ENCODE results near the gene KLF13.

The KLF13 gene

DNA sequence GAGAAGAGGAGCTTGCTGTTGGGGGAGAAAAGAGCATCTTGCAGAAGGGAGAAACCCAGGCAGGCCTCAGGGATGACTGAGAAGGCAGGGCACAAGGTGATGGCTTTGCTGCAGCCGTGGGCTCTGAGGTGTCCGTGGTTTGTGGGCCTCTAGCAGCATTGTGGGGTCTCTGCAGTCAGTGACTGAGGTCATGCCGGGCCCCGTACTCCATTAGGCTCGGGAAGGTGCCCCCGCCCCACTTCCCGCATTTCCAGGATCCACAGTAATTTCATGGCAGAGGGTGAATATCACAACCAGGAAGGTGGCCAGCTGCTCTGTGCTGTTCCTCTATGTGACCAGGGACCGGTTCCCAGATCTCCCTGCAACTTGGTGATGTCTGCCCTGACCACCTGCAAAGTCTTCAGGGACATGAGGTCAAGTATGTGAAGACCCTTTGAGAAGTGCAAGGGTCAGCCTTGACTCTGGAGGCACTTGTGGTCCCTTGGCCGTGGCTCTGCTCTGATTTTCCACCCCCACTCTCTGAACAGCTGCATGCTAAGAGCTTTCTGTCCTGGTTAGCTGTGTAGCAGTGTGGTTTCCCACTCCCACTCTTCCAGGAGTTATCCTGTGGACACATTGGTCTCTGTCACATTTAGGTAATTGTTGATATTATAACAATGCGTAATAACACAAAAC lies 3.6 kb downstream of the KLF13 start:
- Mint-ChIP-seq H3K27me3 (ENCODE audit: low read depth) (no peaks in the 10 kb centered on the region), H3K9me3 (no peaks in the 10 kb centered on the region), H3K4me1 (ENCODE audit: low read depth) (peaks cover 62% of the 10 kb centered on the region), H3K4me3 (peak overlapping the region; percentile 96), H3K27ac (peak overlapping the region; percentile 95), H3K36me3 (ENCODE audit: low read depth) (peaks cover 38% of the 10 kb centered on the region)

GRCh38 chr15:31330836-31331235 lies 4.2 kb downstream of the KLF13 start:
- peaks cover 38% of the 10 kb centered on the region for H3K36me3 Mint-ChIP-seq (ENCODE audit: low read depth)
- H3K4me1 Mint-ChIP-seq (ENCODE audit: low read depth), result peaks cover 65% of the 10 kb centered on the region
- H3K27me3 Mint-ChIP-seq (ENCODE audit: low read depth), result no peaks in the 10 kb centered on the region
- H3K4me3 Mint-ChIP-seq, result peak overlapping the region; percentile 96
- no peaks in the 10 kb centered on the region for H3K9me3 Mint-ChIP-seq
- H3K27ac Mint-ChIP-seq, result peak overlapping the region; percentile 95

- Mint-ChIP-seq H3K4me3 (peak overlapping the region; percentile 96), H3K4me1 (ENCODE audit: low read depth) (peaks cover 70% of the 10 kb centered on the region), H3K27ac (peak overlapping the region; percentile 73), H3K9me3 (no peaks in the 10 kb centered on the region), H3K27me3 (ENCODE audit: low read depth) (no peaks in the 10 kb centered on the region), H3K36me3 (ENCODE audit: low read depth) (peaks cover 38% of the 10 kb centered on the region)
Observed at GRCh38 chr15:31331389-31331788, 4.8 kb downstream of the KLF13 start.

- Mint-ChIP-seq H3K27ac (peak overlapping the region; percentile 73), H3K27me3 (ENCODE audit: low read depth) (no peaks in the 10 kb centered on the region), H3K36me3 (ENCODE audit: low read depth) (peaks cover 38% of the 10 kb centered on the region), H3K4me1 (ENCODE audit: low read depth) (peaks cover 77% of the 10 kb centered on the region), H3K9me3 (no peaks in the 10 kb centered on the region), H3K4me3 (peak overlapping the region; percentile 96)
Observed at GRCh38 chr15:31332020-31332680, 5.5 kb downstream of the KLF13 start.

- no peaks in the 10 kb centered on the region for H3K9me3 Mint-ChIP-seq
- peaks cover 82% of the 10 kb centered on the region for H3K4me1 Mint-ChIP-seq (ENCODE audit: low read depth)
- no peak overlapping the region for H3K27ac Mint-ChIP-seq
- peaks cover 38% of the 10 kb centered on the region for H3K36me3 Mint-ChIP-seq (ENCODE audit: low read depth)
- peak overlapping the region; percentile 96 for H3K4me3 Mint-ChIP-seq
- no peaks in the 10 kb centered on the region for H3K27me3 Mint-ChIP-seq (ENCODE audit: low read depth)
Observed at GRCh38 chr15:31332681-31333071, 6.0 kb downstream of the KLF13 start.

DNA sequence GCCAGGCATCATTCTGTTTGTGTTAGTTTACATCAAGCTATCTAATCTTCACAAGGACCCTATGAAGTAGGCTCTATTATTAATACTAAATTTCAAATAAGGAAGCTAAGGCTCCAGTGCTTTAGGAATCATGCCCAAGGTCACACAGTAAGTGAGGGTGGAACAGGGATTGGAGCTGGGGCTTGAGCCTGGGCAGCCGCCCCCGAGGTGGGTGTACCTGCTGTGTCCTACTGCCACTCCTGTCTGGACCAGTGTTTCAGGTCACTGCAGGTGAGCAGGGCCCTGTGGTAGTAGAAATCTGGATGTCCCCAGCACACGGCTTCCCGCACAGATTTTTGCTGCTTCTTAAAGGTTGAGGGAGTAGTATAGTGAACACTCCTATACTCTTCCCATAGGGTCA lies 6.5 kb downstream of the KLF13 start:
- no peaks in the 10 kb centered on the region for H3K9me3 Mint-ChIP-seq
- H3K27ac Mint-ChIP-seq, result no peak overlapping the region
- H3K27me3 Mint-ChIP-seq (ENCODE audit: low read depth), result no peaks in the 10 kb centered on the region
- H3K36me3 Mint-ChIP-seq (ENCODE audit: low read depth), result peaks cover 38% of the 10 kb centered on the region
- H3K4me3 Mint-ChIP-seq, result no peak overlapping the region
- H3K4me1 Mint-ChIP-seq (ENCODE audit: low read depth), result peaks cover 87% of the 10 kb centered on the region

DNA sequence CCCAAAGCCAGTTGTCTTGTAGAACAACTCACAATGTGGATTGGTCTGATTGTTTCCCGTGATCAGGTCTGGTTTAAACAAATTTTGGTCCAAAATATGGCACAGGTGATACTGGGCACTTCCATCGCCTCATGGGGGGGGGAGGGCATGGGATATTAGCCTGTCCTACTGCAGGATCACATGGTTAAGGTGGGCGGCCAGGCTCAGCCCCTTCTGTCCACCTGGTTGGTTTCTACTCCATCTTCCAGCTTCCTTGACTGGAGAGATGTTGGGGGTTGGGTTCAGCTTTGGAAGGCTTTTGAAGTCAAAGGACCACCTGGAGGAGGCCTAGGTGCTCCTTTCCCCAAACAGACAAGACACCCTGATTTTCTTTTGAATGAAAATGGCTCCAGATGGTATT lies 7.2 kb downstream of the KLF13 start:
- Mint-ChIP-seq H3K9me3 (no peaks in the 10 kb centered on the region), H3K36me3 (ENCODE audit: low read depth) (peaks cover 34% of the 10 kb centered on the region), H3K4me3 (no peak overlapping the region), H3K27ac (no peak overlapping the region), H3K4me1 (ENCODE audit: low read depth) (peaks cover 89% of the 10 kb centered on the region), H3K27me3 (ENCODE audit: low read depth) (no peaks in the 10 kb centered on the region)

- H3K36me3 Mint-ChIP-seq (ENCODE audit: low read depth), result peaks cover 22% of the 10 kb centered on the region
- H3K27me3 Mint-ChIP-seq (ENCODE audit: low read depth), result no peaks in the 10 kb centered on the region
- peak overlapping the region; percentile 41 for H3K4me3 Mint-ChIP-seq
- peak overlapping the region; percentile 65 for H3K27ac Mint-ChIP-seq
- H3K9me3 Mint-ChIP-seq, result no peaks in the 10 kb centered on the region
- peaks cover 86% of the 10 kb centered on the region for H3K4me1 Mint-ChIP-seq (ENCODE audit: low read depth)
Observed at GRCh38 chr15:31335989-31336592, 9.5 kb downstream of the KLF13 start.

DNA sequence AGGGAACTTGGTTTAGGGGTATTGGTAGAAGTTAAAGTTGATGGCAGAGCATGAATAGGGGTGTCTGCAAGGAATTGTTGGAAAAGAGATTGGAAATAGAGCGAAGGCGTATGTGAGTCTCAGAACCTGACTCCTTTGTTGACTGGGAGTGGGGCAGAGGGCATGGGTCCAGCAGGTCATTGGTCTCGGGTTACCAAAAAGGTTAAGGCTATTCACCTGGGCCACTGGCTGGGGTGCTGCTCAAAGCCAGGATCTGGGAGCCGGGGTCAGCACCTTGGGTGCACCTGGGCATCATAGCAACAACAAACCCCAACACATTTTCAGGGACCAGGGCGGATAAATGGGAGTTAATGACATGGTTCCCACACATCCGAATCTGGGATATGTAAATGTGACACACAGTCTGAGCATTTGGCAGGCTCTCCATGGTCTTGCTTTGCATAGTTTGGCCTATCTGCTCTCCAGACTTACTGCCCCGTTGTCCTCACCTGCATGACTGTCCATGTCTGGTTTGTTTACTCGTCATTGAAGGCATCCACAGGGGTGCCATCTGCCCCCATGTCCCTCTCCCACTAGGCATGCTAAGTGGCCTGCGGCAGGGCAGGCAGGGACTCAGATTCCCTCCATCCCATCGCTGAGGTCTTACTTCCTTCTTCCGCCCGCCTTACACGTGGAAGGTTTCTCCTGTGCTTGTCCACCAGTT lies 10.1 kb downstream of the KLF13 start:
- Mint-ChIP-seq H3K27ac (peak overlapping the region; percentile 77), H3K27me3 (ENCODE audit: low read depth) (no peaks in the 10 kb centered on the region), H3K4me3 (peak overlapping the region; percentile 41), H3K9me3 (no peaks in the 10 kb centered on the region), H3K36me3 (ENCODE audit: low read depth) (peaks cover 17% of the 10 kb centered on the region), H3K4me1 (ENCODE audit: low read depth) (peaks cover 83% of the 10 kb centered on the region)

GRCh38 chr15:31337352-31338031 lies 10.9 kb downstream of the KLF13 start:
- Mint-ChIP-seq H3K4me3 (peak overlapping the region; percentile 35), H3K27me3 (ENCODE audit: low read depth) (no peaks in the 10 kb centered on the region), H3K27ac (peak overlapping the region; percentile 77), H3K36me3 (ENCODE audit: low read depth) (peaks cover 10% of the 10 kb centered on the region), H3K9me3 (no peaks in the 10 kb centered on the region), H3K4me1 (ENCODE audit: low read depth) (peaks cover 82% of the 10 kb centered on the region)

DNA sequence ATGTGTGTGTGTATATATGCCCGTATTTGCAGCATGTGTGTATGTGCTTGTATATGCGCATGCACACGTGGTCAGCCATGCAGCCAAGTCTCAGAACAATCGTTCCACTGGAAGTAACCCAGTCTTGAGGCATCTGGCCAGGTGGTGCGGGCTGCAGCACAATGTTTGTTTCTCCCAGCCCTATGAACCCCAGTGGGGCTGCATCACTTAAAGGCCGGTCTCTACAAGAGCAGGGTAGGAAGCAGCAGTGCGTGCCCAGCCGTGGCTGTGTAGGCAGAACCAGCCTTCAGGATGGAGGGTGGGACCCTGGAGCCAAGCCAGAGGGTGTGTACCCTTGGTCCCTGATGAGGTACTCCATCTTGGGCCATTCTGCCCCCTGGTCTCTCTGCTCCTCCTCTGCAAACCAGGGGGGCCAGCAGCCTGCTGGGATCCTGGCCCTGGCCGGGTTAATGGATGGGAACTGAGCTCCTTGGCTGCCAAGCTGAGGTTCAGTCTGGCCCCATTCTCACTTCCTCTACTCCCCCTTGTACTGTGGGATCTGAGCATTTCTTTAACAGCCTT lies 11.8 kb downstream of the KLF13 start:
- Mint-ChIP-seq H3K4me1 (ENCODE audit: low read depth) (peaks cover 81% of the 10 kb centered on the region), H3K27ac (peak overlapping the region; percentile 81), H3K36me3 (ENCODE audit: low read depth) (peaks cover 13% of the 10 kb centered on the region), H3K4me3 (peak overlapping the region; percentile 65), H3K9me3 (no peaks in the 10 kb centered on the region), H3K27me3 (ENCODE audit: low read depth) (no peaks in the 10 kb centered on the region)

DNA sequence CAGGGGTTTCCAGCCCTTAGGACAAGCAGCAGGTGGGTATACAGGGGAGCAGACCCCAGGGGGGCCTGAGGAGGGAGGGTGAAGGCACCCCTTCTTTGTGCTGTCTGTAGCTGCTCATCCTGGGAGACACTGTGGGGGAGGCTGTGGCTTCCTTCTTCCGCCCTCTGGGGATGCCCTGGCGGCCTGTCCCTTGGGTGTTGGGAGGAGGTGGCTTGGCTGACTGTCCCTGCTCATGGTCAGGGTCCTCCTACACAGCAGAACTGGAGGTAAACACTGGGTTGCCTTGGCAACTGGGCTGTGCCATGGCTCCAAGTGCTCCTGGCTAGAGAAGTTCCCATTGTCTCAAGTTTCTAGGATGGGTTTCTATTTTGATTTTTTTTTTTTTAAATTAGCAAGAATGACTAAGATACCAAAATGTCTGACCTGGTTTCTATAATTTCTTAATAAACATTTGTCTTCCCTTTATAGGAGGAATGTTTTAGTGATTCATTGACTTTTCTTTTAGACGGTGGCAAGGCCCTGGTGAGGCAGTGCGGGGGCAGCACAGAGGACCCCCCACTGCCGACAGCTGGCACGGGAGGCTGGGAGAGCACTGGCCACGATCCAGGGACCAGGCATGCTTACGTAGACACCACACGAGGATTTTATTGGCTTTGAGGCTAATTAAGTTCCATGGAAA lies 12.4 kb downstream of the KLF13 start:
- Mint-ChIP-seq H3K4me1 (ENCODE audit: low read depth) (peaks cover 81% of the 10 kb centered on the region), H3K9me3 (no peaks in the 10 kb centered on the region), H3K27ac (peak overlapping the region; percentile 81), H3K27me3 (ENCODE audit: low read depth) (no peaks in the 10 kb centered on the region), H3K4me3 (peak overlapping the region; percentile 65), H3K36me3 (ENCODE audit: low read depth) (peaks cover 13% of the 10 kb centered on the region)

- Mint-ChIP-seq H3K27ac (no peak overlapping the region), H3K36me3 (ENCODE audit: low read depth) (peaks cover 13% of the 10 kb centered on the region), H3K4me1 (ENCODE audit: low read depth) (peaks cover 85% of the 10 kb centered on the region), H3K4me3 (peak overlapping the region; percentile 65), H3K27me3 (ENCODE audit: low read depth) (no peaks in the 10 kb centered on the region), H3K9me3 (no peaks in the 10 kb centered on the region)
Observed at GRCh38 chr15:31339558-31339895, 12.9 kb downstream of the KLF13 start.

All from T-helper 1 cell treated with Interleukin-12 subunit alpha and Interleukin-12 subunit beta and Interleukin-4 antibody, amounts not matched to agents 30 μg/mL and 1 μg/mL, for 36 hours (primary cell).